HCT116 (cell line): Measurements from ENCODE around the gene ATP6V1A. TPM values are rescaled to one million over a fixed set of nuclear protein-coding genes. Genes with fewer than 3 reads are reported as not detected.

Experiments used
- ATAC-seq: fragments of 200-7000 bp; cut with Tn5 transposase; 2 replicates; pipeline ENCODE4 v1.9.1; 2020; ENCODE audit warnings: mild to moderate bottlenecking, moderate library complexity
- BruUV-seq: library from RNA; stranded (reverse); fragments of 400-500 nt; replicated peaks from 2 replicates; lab custom pipeline; 2021; lab: Mats Ljungman, UMichigan
- CTCF ChIA-PET: fragments of 300-600 bp; sonication (Branson Sonifier 250); formaldehyde crosslinking; loops from one replicate; lab custom pipeline; 2021; ENCODE audit warnings: antibody characterized with exemption; lab: Charles Lee
- POLR2A ChIA-PET: fragments of 300-600, 350-600 bp; sonication (Branson Sonifier 250); formaldehyde crosslinking; loops from one replicate; lab custom pipeline; 2021; ENCODE audit warnings: antibody characterized with exemption; lab: Charles Lee
- RAD21 ChIA-PET, 2 experiments: fragments of 300-600 bp; sonication (Branson Sonifier 250); formaldehyde crosslinking; loops; one replicate each; lab custom pipeline; 2023; ENCODE audit warnings: low total read pairs in 2 of 2; ENCODE audit not compliant: uncharacterized antibody in 2 of 2, unreplicated experiment in 2 of 2, low non-redundant PET in 1 of 2; lab: Charles Lee
- DNase-seq: peaks from one replicate; pipeline ENCODE4 v3.0.0-alpha.2; 2010; ENCODE audit warnings: low read depth, low spot score
- H2AFZ ChIP-seq: fragments of 200-600 bp; shearing (Covaris generic), sonication (generic); 2 replicates; pipeline ENCODE4 v1.6.1; 2017; ENCODE audit warnings: low read depth, mixed run types, mixed read lengths, antibody characterized with exemption, low read length; ENCODE audit not compliant: poor library complexity, severe bottlenecking
- H3K27ac ChIP-seq: 2 replicates; pipeline ENCODE4 v1.5.1; 2012; ENCODE audit warnings: low read depth, low read length
- H3K27me3 ChIP-seq: fragments of 200-600 bp; sonication (generic); 2 replicates; pipeline ENCODE4 v1.6.1; 2016; ENCODE audit warnings: mixed run types, low read length, mixed read lengths; ENCODE audit not compliant: insufficient read depth
- H3K36me3 ChIP-seq, 2 experiments: fragments of 200-500 bp in 1 of 2; fragments of 200-600 bp in 1 of 2; sonication (Bioruptor generic) in 1 of 2; sonication (generic) in 1 of 2; 2 replicates each; pipeline versions ENCODE4 v1.5.1 to v1.6.1; 2014 to 2016; ENCODE audit warnings: low read length in 2 of 2, inconsistent platforms in 1 of 2, mixed read lengths in 1 of 2, mixed run types in 1 of 2; ENCODE audit not compliant: insufficient read depth in 2 of 2, control insufficient read depth in 1 of 2
- H3K4me1 ChIP-seq, 2 experiments: fragments of 200-600 bp in 1 of 2; sonication (generic) in 1 of 2; 2 replicates each; pipeline versions ENCODE4 v1.5.1 to v1.6.1; 2012 to 2017; ENCODE audit warnings: low read length in 2 of 2, inconsistent platforms in 1 of 2, mild to moderate bottlenecking in 1 of 2, mixed read lengths in 1 of 2, mixed run types in 1 of 2, moderate library complexity in 1 of 2; ENCODE audit not compliant: insufficient read depth in 2 of 2, control insufficient read depth in 1 of 2
- H3K4me2 ChIP-seq: fragments of 200-600 bp; sonication (generic); 2 replicates; pipeline ENCODE4 v1.6.1; 2017; ENCODE audit warnings: mixed run types, low read length, mixed read lengths
- H3K4me3 ChIP-seq, 2 experiments: fragments of 200-600 bp in 1 of 2; sonication (generic) in 1 of 2; replicated peaks in 1 of 2; 2 replicates each; pipeline ENCODE4 v1.5.1; 2011 to 2016; ENCODE audit warnings: low read length in 2 of 2, control low read depth in 1 of 2, low read depth in 1 of 2, mild to moderate bottlenecking in 1 of 2, mixed read lengths in 1 of 2, mixed run types in 1 of 2
- H3K79me2 ChIP-seq: fragments of 200-600 bp; sonication (generic); 2 replicates; pipeline ENCODE4 v1.6.1; 2017; ENCODE audit warnings: mild to moderate bottlenecking, mixed run types, low read length, moderate library complexity, mixed read lengths; ENCODE audit not compliant: insufficient read depth
- H3K9ac ChIP-seq: fragments of 200-600 bp; sonication (generic); 2 replicates; pipeline ENCODE4 v1.6.1; 2016; ENCODE audit warnings: low read length, mixed read lengths
- H3K9me2 ChIP-seq: fragments of 200-600 bp; sonication (generic), shearing (Covaris generic); 2 replicates; pipeline ENCODE4 v1.6.1; 2017; ENCODE audit warnings: mixed run types, mild to moderate bottlenecking, moderate library complexity; ENCODE audit not compliant: insufficient read depth
- H3K9me3 ChIP-seq, 2 experiments: fragments of 200-500 bp in 1 of 2; fragments of 200-600 bp in 1 of 2; sonication (Bioruptor generic) in 1 of 2; sonication (generic) in 1 of 2; 2 replicates each; pipeline ENCODE4 v1.6.1; 2014 to 2017; ENCODE audit warnings: low read length in 2 of 2, mixed read lengths in 2 of 2, inconsistent platforms in 1 of 2, low read depth in 1 of 2, mild to moderate bottlenecking in 1 of 2, mixed run types in 1 of 2, moderate library complexity in 1 of 2; ENCODE audit not compliant: control insufficient read depth in 1 of 2, insufficient read depth in 1 of 2
- H4K20me1 ChIP-seq: fragments of 200-600 bp; sonication (generic), shearing (Covaris generic); 2 replicates; pipeline ENCODE4 v1.6.1; 2017; ENCODE audit warnings: mixed run types, mild to moderate bottlenecking, moderate library complexity; ENCODE audit not compliant: insufficient read depth
- ATF3 ChIP-seq: IDR thresholded peaks from 2 replicates; pipeline ENCODE4 v1.6.1; 2012
- CTCF ChIP-seq, 3 experiments: fragments of 200-600 bp in 1 of 3; sonication (generic) in 1 of 3; IDR thresholded peaks in 2 of 3; conservative IDR thresholded peaks in 1 of 3; 2 replicates each; pipeline ENCODE4 v1.5.1; 2012 to 2017; ENCODE audit warnings: low read depth in 2 of 3, low read length in 2 of 3, antibody characterized with exemption in 1 of 3, borderline replicate concordance in 1 of 3, control low read depth in 1 of 3, mild to moderate bottlenecking in 1 of 3, mixed read lengths in 1 of 3, mixed run types in 1 of 3, moderate library complexity in 1 of 3; ENCODE audit not compliant: insufficient read depth in 1 of 3
- EGR1 ChIP-seq: IDR thresholded peaks from 2 replicates; pipeline ENCODE4 v1.6.1; 2012; ENCODE audit warnings: low read depth
- ELF1 ChIP-seq: IDR thresholded peaks from 2 replicates; pipeline ENCODE4 v1.6.1; 2012; ENCODE audit warnings: low read depth, borderline replicate concordance
- EZH2 ChIP-seq: fragments of 200-600 bp; sonication (generic); IDR thresholded peaks from 2 replicates; pipeline ENCODE4 v1.6.1; 2017; ENCODE audit warnings: antibody characterized with exemption, mixed run types
- EZH2phosphoT487 ChIP-seq: fragments of 200-600 bp; IDR thresholded peaks from 2 replicates; pipeline ENCODE4 v1.6.1; 2018; ENCODE audit warnings: antibody characterized with exemption, borderline replicate concordance
- FOSL1 ChIP-seq: IDR thresholded peaks from 2 replicates; pipeline ENCODE4 v1.6.1; 2012; ENCODE audit warnings: low read depth
- JUND ChIP-seq: IDR thresholded peaks from 2 replicates; pipeline ENCODE4 v1.6.1; 2012
- MAX ChIP-seq: IDR thresholded peaks from 2 replicates; pipeline ENCODE4 v1.6.1; 2012
- POLR2A ChIP-seq: IDR thresholded peaks from 2 replicates; pipeline ENCODE4 v1.7.0; 2011; ENCODE audit warnings: borderline replicate concordance; ENCODE audit not compliant: insufficient read depth, insufficient read length; ENCODE audit errors: extremely low read depth
- POLR2AphosphoS5 ChIP-seq: IDR thresholded peaks from 2 replicates; pipeline ENCODE4 v1.6.1; 2011; ENCODE audit warnings: mild to moderate bottlenecking, low read depth, low read length, moderate library complexity
- RAD21 ChIP-seq: IDR thresholded peaks from 2 replicates; pipeline ENCODE4 v1.6.1; 2012; ENCODE audit warnings: low read depth, mild to moderate bottlenecking
- SIN3A ChIP-seq: IDR thresholded peaks from 2 replicates; pipeline ENCODE4 v1.6.1; 2012; ENCODE audit warnings: low read depth
- SP1 ChIP-seq: IDR thresholded peaks from 2 replicates; pipeline ENCODE4 v1.6.1; 2012; ENCODE audit warnings: low read depth
- TCF7L2 ChIP-seq: IDR thresholded peaks from 2 replicates; pipeline ENCODE4 v1.7.0; 2011; ENCODE audit warnings: borderline replicate concordance, inconsistent platforms; ENCODE audit not compliant: insufficient read depth, insufficient read length; ENCODE audit errors: extremely low read depth
- YY1 ChIP-seq: IDR thresholded peaks from 2 replicates; pipeline ENCODE4 v1.6.1; 2011; ENCODE audit warnings: low read length, low read depth, moderate library complexity, mild to moderate bottlenecking; ENCODE audit not compliant: insufficient replicate concordance; ENCODE audit errors: extremely low read depth
- ZBTB33 ChIP-seq: IDR thresholded peaks from 2 replicates; pipeline ENCODE4 v1.6.1; 2011; ENCODE audit warnings: mild to moderate bottlenecking, low read length, moderate library complexity; ENCODE audit not compliant: insufficient replicate concordance; ENCODE audit errors: extremely low read depth
- ZFX ChIP-seq: fragments of 450-650 bp; IDR thresholded peaks from 2 replicates; pipeline ENCODE4 v1.6.1; 2017
- ZNF274 ChIP-seq: fragments of 200-500 bp; sonication (Bioruptor generic); IDR thresholded peaks from 2 replicates; pipeline ENCODE4 v1.6.1; 2014; ENCODE audit warnings: mild to moderate bottlenecking, low read depth, low read length, inconsistent platforms
- intact Hi-C: fragments of 100-400 bp; cut with micrococcal nuclease; formaldehyde crosslinking; loops from 2 replicates; pipeline ENCODE4 v1.10.0; 2022
- total RNA-seq: library from RNA; stranded (reverse); gene quantifications from one replicate; pipeline ENCODE4 v1.2.1, GENCODE V29; 2021; ENCODE audit not compliant: unreplicated experiment

Gene ATP6V1A
- total RNA-seq, 1 experiment from 2014 or later = 54.7 TPM

GRCh38 chr3:113746548-113747282, at the start of gene ATP6V1A (continued):
- TF ChIP-seq EZH2phosphoT487 (no peak), SP1 (peak; percentile 87), RAD21 (no peak), POLR2AphosphoS5 (peak; percentile 61; the same call in 1 of the 2 replicates), EZH2 (no peak), EGR1 (no peak; the same call in 1 of the 2 replicates), YY1 (peak; percentile 68)

- Histone ChIP-seq H3K27ac (peak overlapping the region; percentile 49), H4K20me1 (no peaks in the 10 kb centered on the region), H3K9ac (peak overlapping the region; percentile 74), H3K4me1 (peaks cover 4 to 17% of the 10 kb centered on the region in 2 experiments; a peak in 3 of 4 replicates), H3K36me3 (no peaks in the 10 kb centered on the region), H3K4me3 (peak overlapping the region; percentile 67 to 93), H3K9me3 (no peaks in the 10 kb centered on the region), H3K9me2 (no peaks in the 10 kb centered on the region), H3K4me2 (peak overlapping the region; percentile 81), H3K27me3 (no peaks in the 10 kb centered on the region), H2AFZ (peak overlapping the region; percentile 46), H3K79me2 (peaks cover 4% of the 10 kb centered on the region; the same call in 1 of the 2 replicates)
- DNase-seq (no peak), ATAC-seq (no peak)
- CTCF ChIA-PET = no interaction called here
- BruUV-seq = no TSS peak
- intact Hi-C loops = no loop called here
- RAD21 ChIA-PET = no interaction called here
- POLR2A ChIA-PET = no interaction called here
- TF ChIP-seq ELF1 (no peak), EZH2 (no peak), ZFX (no peak), EZH2phosphoT487 (no peak), CTCF (IDR thresholded peaks at IDR 0.05 in 2 of 3, conservative IDR thresholded peaks at IDR 0.05 in 1 of 3; ENCODE audit: borderline replicate concordance in 1 of 3, insufficient read depth in 1 of 3, low read depth in 2 of 3, low read length in 2 of 3) (no peak), MAX (no peak), YY1 (no peak), RAD21 (no peak), TCF7L2 (no peak), SP1 (no peak), JUND (no peak), ATF3 (no peak), FOSL1 (no peak), ZBTB33 (no peak), EGR1 (no peak), ZNF274 (no peak), SIN3A (no peak), POLR2AphosphoS5 (no peak), POLR2A (no peak)
These were observed 49.2 kb upstream of the ATP6V1A start for GRCh38 chr3:113697500-113698090.
